ACC112 (cell line): ENCODE results near the gene ITGA7.
A peak's percentile ranks its signal among the peaks of the same experiment; 100 is the strongest.

ENCODE experiments used
- H2AFZ ChIP-seq: fragments of 200-600 bp; sonication (generic); one replicate; pipeline ENCODE4 v1.6.0; 2017; ENCODE audit warnings: antibody characterized with exemption, low read length; ENCODE audit not compliant: unreplicated experiment
- H3K27ac ChIP-seq: fragments of 200-600 bp; sonication (generic); 2 replicates; pipeline ENCODE4 v1.5.1; 2014; ENCODE audit warnings: low read depth, mild to moderate bottlenecking, antibody characterized with exemption, low read length, moderate library complexity
- H3K27me3 ChIP-seq: fragments of 200-600 bp; sonication (generic); 2 replicates; pipeline ENCODE4 v1.6.1; 2014; ENCODE audit warnings: mild to moderate bottlenecking, antibody characterized with exemption, low read length, moderate library complexity, mixed read lengths; ENCODE audit not compliant: insufficient read depth
- H3K36me3 ChIP-seq: fragments of 200-600 bp; sonication (generic); 2 replicates; pipeline ENCODE4 v1.6.1; 2016; ENCODE audit warnings: mild to moderate bottlenecking, antibody characterized with exemption, low read length, moderate library complexity, mixed read lengths; ENCODE audit not compliant: insufficient read depth
- H3K4me1 ChIP-seq: fragments of 200-600 bp; sonication (generic); one replicate; pipeline ENCODE4 v1.6.1; 2016; ENCODE audit warnings: low read length, mixed read lengths; ENCODE audit not compliant: insufficient read depth, unreplicated experiment, control insufficient read depth
- H3K4me3 ChIP-seq: fragments of 200-600 bp; sonication (generic); 2 replicates; pipeline ENCODE4 v1.5.1; 2014; ENCODE audit warnings: mild to moderate bottlenecking, low read depth, low read length
- H3K79me2 ChIP-seq: fragments of 200-600 bp; sonication (generic); one replicate; pipeline ENCODE4 v1.6.0; 2016; ENCODE audit warnings: low read length; ENCODE audit not compliant: control insufficient read depth, unreplicated experiment, insufficient read depth

The ITGA7 gene

GRCh38 chr12:55733858-55734257, 26.2 kb upstream of the ITGA7 start:
- Histone ChIP-seq H3K36me3 (no peaks in the 10 kb centered on the region), H3K79me2 (peaks cover 16% of the 10 kb centered on the region), H3K27me3 (no peaks in the 10 kb centered on the region), H2AFZ (no peak overlapping the region), H3K4me3 (no peak overlapping the region), H3K4me1 (peaks cover 24% of the 10 kb centered on the region), H3K27ac (no peak overlapping the region)

GRCh38 chr12:55733021-55733555, 25.4 kb upstream of the ITGA7 start:
- Histone ChIP-seq H3K79me2 (peaks cover 23% of the 10 kb centered on the region), H2AFZ (no peak overlapping the region), H3K36me3 (no peaks in the 10 kb centered on the region), H3K4me1 (peaks cover 23% of the 10 kb centered on the region), H3K27me3 (no peaks in the 10 kb centered on the region), H3K27ac (no peak overlapping the region), H3K4me3 (no peak overlapping the region)

GRCh38 chr12:55732288-55732687, 24.6 kb upstream of the ITGA7 start:
- H3K4me1 ChIP-seq = peaks cover 15% of the 10 kb centered on the region
- H3K36me3 ChIP-seq = peaks cover under 1% of the 10 kb centered on the region; the same call in 1 of the 2 replicates
- H3K27me3 ChIP-seq = no peaks in the 10 kb centered on the region
- no peak overlapping the region for H3K27ac ChIP-seq
- peaks cover 31% of the 10 kb centered on the region for H3K79me2 ChIP-seq
- no peak overlapping the region for H2AFZ ChIP-seq
- no peak overlapping the region for H3K4me3 ChIP-seq

GRCh38 chr12:55729819-55730818, 22.4 kb upstream of the ITGA7 start:
- Histone ChIP-seq H2AFZ (peak overlapping the region; percentile 52), H3K27ac (peak overlapping the region; percentile 95)

GRCh38 chr12:55728939-55729818, 21.5 kb upstream of the ITGA7 start, which contains the start of gene CD63:
Gene CD63, minus strand, starts transcription at chr12:55729009. Its CDS starts 668 bp downstream, at chr12:55728341.
- H3K4me3 ChIP-seq = peak within 1 kb of the TSS; percentile 98
- peaks cover 22% of the 10 kb centered on the region; the same call in 1 of the 2 replicates for H3K36me3 ChIP-seq
- peak within 1 kb of the TSS; percentile 52 for H2AFZ ChIP-seq
- peaks cover 51% of the 10 kb centered on the region for H3K79me2 ChIP-seq
- peaks cover 40% of the 10 kb centered on the region for H3K4me1 ChIP-seq
- no peaks in the 10 kb centered on the region for H3K27me3 ChIP-seq
- H3K27ac ChIP-seq = peak within 1 kb of the TSS; percentile 95

More at GRCh38 chr12:55729819-55730818, 22.4 kb upstream of the ITGA7 start:
- Histone ChIP-seq H3K4me1 (peaks cover 31% of the 10 kb centered on the region), H3K36me3 (peaks cover 18% of the 10 kb centered on the region; the same call in 1 of the 2 replicates), H3K4me3 (peak overlapping the region; percentile 98), H3K27me3 (no peaks in the 10 kb centered on the region), H3K79me2 (peaks cover 50% of the 10 kb centered on the region)

- Histone ChIP-seq H3K4me3 (peak overlapping the region; percentile 98), H2AFZ (no peak overlapping the region), H3K27me3 (no peaks in the 10 kb centered on the region), H3K79me2 (peaks cover 57% of the 10 kb centered on the region), H3K27ac (peak overlapping the region; percentile 95), H3K4me1 (peaks cover 48% of the 10 kb centered on the region), H3K36me3 (peaks cover 24% of the 10 kb centered on the region; the same call in 1 of the 2 replicates)
Observed at GRCh38 chr12:55728186-55728938, 20.7 kb upstream of the ITGA7 start.

GRCh38 chr12:55727643-55728185, 20.0 kb upstream of the ITGA7 start:
- Histone ChIP-seq H3K36me3 (peaks cover 24% of the 10 kb centered on the region; the same call in 1 of the 2 replicates), H3K79me2 (peaks cover 57% of the 10 kb centered on the region), H3K27me3 (no peaks in the 10 kb centered on the region), H3K27ac (peak overlapping the region; percentile 95), H3K4me3 (peak overlapping the region; percentile 98), H3K4me1 (peaks cover 52% of the 10 kb centered on the region), H2AFZ (no peak overlapping the region)

GRCh38 chr12:55726971-55727370, 19.3 kb upstream of the ITGA7 start:
- Histone ChIP-seq H3K4me1 (peaks cover 47% of the 10 kb centered on the region), H3K79me2 (peaks cover 54% of the 10 kb centered on the region), H3K27ac (peak overlapping the region; percentile 95), H3K27me3 (no peaks in the 10 kb centered on the region), H3K4me3 (peak overlapping the region; percentile 98), H2AFZ (no peak overlapping the region), H3K36me3 (peaks cover 24% of the 10 kb centered on the region; the same call in 1 of the 2 replicates)

- no peaks in the 10 kb centered on the region for H3K27me3 ChIP-seq
- no peak overlapping the region for H2AFZ ChIP-seq
- H3K36me3 ChIP-seq = peaks cover 24% of the 10 kb centered on the region; the same call in 1 of the 2 replicates
- H3K4me3 ChIP-seq = peak overlapping the region; percentile 42; the same call in 1 of the 2 replicates
- H3K4me1 ChIP-seq = peaks cover 53% of the 10 kb centered on the region
- H3K27ac ChIP-seq = no peak overlapping the region
- peaks cover 49% of the 10 kb centered on the region for H3K79me2 ChIP-seq
Observed at GRCh38 chr12:55725556-55725955, 17.9 kb upstream of the ITGA7 start.
